CD4-positive, alpha-beta T cell treated with Interleukin-4 for 1 hour (primary cell): ENCODE measurements around the gene TLE4.

Experiments used
- DNase-seq, 2 donors: peaks; one replicate each; pipeline ENCODE4 v3.0.0-alpha.2; 2020 to 2022

TLE4 gene

DNA sequence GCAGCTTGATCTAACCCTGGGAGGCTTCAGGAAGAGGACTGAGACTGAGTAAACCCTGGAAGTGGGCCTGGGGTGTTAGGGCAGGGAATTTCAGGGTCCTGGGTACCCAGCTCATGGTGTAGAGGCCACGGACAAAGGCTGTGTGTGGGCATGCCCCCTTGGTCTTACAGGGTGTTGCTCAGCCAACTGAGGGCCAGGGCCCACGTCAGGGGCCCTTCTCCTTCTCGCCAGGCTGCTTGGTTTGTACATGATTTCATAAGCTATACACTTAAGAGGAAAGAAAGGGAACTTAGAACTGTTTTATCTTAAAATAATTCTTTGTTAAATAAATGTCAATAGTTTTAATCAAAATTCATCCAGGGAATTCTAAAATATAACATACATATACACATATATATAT lies 95.4 kb downstream of the TLE4 start:
- no peak for DNase-seq

DNA sequence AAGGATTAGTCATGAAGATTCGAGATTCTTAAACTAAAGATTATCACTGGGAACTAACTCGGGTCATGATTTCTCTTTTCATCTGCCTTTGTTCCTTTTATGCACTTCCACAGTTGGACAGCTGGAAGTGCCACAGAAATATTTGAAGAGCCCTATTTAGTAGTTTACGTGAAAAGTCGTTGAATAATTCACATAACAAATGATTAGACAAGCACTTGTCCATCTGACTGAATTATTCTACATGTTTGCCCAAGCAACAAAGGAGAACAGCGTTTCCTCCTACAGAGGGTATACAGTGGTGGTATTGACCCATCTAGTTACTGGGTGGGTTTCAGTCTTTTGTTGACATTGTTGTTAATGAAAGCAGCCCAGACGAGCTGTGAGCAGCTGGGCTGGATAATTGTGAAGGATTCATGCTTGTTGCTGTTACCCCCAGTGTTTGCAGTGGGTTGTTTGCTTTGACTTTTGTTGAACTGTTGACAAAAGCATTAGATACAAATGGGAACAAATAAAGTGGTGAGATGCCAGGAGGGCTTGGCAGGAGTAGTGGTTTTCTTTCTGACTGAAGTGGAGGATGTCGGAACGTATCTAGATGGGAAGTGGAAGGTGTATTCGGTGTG lies 96.2 kb downstream of the TLE4 start:
- no peak for DNase-seq

DNA sequence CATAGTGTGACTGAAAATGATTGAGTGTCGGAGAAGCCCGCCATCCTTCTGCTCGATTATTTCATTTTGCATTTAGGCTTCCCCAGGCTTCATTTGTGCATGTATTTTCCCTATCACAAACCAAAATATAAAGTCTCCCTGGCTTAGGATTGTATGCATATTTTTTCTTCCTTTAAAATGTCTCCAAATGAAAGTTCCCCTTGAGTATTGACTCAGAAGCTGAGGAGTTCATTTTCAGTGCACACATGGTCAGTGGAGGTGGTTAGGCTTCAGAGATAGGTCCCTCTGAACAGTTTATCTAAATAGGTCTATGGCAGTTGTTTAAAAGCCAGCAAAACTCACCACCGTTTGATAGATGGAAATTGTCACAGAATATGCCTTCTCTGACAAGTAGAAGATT lies 97.2 kb downstream of the TLE4 start:
- no peak for DNase-seq

DNA sequence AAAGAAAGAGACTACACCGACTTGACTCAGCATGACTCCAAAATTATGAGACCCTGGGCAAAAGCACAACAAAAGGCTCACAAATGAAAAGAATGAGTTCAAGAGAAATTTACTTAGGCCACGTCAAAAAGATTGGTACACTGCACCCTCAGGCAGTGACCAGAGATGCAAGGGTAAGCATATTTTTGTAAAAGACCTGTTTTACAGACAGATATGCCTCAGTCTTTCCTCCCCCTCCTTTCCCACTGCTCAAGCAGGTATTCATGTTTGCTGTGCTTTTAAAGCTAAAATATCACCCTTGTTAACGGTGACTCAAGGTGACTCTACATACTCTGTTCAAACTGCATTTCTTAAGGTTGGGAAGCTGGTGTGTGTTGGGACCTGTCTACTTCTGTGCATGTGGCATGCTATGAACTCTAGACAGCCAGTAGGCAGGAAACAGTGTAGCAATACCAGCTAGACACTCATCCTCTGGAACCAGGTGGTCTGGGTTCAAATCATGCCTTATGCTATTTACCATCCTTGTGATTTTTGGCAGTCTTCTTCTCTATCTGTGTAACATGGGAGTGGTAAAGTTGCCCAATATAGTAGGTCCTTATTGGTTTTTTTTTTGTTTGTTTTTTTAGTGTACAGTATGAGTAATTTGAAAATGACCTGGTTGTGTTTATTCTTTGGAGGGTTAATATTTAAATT lies 98.7 kb downstream of the TLE4 start:
- DNase-seq: no peak

DNA sequence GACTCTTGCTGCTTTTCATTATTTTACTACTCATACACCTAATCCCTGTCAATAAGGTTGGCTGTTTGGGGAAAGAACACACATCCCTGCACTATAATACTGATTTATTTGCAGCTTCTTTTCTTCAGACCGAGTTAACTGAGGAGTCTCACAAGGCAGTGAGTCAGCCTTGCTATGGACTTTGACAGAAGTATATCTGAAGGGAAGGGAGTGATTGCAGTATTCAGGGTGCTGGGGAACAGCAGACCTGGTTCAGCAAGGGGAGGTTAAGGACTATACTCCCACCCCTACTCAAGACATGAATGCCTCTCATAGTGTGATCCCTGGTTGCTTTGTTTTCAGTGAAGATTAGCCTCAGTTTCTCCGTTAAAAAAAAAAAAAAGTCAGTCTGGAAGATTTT lies 99.8 kb downstream of the TLE4 start:
- DNase-seq: no peak

DNA sequence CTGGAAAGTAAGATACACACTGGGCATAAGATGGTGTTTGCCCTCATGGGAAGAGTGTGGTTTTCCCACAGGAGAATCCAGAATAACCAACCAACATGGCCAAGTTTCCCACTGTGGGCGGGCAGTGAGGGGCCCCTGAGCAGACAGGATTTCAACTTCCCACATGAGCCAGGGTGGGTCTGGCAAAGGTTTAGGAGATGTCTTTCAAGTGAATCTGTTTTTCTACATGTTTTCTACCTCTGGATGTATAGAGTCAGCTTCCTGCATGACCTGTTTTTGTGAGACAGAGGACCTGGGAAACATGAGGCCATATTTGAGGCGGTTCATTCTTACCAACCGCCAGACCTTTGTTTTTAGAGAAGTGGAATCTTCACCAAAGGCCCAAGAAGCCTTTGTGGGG lies 100.5 kb downstream of the TLE4 start:
- DNase-seq: no peak

DNA sequence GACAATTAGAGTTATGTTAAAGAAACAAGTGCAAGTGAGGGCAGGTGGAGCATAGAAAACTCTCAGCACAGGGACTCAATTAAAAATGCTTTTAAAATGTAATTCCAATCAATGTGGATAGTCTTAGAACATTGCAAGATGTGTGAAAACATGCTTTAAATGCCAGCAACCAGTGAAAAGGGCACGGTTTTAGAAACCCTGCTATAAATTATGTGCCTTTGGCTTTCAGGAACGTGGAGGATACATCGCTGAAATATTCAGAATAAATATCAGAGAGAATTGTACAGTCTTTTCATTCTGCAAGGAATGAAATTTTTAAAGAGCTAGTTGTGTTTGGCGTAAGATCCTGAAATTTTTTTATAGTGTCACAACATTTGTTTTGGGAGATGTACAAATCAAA lies 101.1 kb downstream of the TLE4 start:
- no peak for DNase-seq

DNA sequence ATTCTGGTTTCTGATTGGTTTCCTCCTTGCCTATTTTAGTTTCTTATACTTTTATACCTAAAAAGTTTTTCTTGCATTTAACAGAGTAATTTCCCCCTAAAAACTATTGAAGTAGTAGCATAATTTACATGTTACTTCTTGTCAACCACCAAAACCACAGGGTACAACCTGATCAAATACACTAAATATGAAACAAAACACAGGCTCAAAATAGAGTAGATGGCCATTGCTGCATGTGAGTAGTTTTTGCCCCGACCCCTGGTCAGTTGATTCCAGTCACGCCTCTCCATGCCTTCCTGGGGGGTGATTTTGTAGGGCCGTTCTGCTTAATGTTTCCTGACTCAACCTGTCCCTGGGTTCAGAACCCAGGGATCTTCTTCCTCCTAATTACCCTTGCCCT lies 101.8 kb downstream of the TLE4 start:
- no peak for DNase-seq

DNA sequence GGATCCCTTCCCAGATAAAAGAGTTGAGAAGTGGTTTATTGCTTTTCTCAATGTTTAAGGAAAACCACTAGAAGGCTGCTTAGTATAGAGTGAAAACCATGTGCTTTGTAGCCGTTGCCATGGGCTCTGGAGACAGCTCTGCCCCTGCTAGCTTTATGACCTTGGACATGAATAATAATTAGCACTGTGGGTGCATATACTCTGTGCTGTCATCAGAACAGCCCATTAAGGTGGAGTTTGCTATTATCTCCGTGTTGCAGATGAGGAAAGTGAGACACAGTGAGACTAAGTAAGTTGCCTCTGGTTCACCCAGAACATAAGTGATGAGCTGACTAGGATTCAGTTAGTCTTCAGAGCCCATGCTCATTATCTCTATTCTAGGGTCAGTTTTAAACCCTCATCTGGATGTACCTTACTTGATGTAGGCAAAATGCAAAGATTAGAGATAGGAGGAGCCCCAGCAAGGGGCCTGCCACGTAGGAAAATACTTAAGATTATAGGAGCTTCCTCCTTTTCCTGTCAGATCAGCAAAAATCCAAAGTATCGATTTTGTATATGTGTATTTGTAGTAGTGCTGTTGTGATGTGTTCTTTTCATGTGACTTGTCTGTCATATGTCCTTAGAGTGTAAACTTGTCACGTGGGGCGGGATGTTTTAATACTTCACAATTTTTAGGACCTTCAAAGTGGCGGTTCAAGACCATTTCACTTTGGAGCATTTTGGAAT lies 102.5 kb downstream of the TLE4 start:
- no peak for DNase-seq

DNA sequence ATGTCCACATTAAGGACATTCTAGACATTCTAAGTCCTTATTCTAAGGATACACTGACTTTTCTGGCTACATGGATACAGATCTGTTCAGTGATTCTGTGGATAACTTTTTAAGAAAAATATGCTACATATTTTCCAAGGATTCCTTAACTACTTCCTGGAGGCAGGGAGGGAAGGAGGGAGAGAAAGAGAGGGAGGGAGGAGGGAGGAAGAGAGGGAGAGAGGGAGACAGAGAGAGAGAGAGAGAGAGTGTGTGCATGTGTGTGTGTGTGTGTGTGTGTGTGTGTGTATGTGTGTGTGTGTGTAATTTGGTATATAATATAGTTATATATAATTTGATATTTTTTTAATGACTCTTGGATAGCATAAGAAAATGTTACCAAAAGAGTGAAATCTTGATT lies 109.8 kb downstream of the TLE4 start:
- DNase-seq: no peak

DNA sequence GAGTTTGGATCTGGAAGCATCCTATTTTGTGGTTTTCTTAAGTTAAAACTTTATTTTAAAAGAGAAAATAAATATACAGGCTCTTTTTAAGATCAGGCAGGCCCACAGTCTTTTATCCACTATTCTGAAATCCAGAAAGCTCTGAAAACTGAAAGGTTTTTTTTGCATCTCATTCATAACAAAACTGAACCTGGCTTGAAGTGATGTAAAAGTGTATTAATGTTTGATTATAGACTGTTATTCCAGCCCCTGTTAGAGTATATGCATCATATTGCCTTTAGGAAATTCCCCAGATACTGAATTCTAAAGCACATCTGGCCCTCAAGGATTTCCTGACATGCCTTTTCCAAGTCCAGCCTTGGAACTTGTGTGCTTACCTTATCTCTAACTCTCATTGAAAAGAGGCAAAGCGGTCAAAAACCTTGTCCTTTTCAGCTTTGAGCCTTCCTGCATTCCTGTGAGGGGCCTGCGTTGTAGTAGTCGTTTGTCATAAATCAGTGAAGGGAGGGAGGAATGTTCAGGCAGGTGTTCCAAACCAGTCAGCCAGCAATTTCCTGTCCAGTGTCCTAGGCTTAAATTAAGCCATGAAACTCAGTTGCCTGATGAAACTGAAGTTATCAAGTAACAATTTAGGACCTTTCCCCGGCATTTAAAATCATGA lies 110.4 kb downstream of the TLE4 start:
- no peak for DNase-seq

DNA sequence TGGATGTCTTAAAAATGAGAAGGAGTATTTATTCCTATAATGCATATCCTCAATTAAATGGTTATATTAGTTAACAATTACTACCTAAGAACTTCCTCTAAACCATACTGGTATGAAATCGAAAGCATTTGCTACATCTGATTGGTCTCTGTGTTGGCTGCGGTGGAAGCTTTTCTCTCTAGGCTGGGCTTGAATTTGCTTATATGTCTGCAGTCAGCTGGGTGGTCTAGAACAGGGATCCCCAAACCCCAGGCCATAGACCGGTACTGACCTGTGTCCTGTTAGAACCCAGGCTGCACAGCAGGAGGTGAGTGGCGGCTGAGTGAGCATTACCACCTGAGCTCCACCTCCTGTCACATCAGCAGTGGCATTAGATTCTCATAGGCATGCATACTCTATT lies 112.3 kb downstream of the TLE4 start:
- DNase-seq: no peak

DNA sequence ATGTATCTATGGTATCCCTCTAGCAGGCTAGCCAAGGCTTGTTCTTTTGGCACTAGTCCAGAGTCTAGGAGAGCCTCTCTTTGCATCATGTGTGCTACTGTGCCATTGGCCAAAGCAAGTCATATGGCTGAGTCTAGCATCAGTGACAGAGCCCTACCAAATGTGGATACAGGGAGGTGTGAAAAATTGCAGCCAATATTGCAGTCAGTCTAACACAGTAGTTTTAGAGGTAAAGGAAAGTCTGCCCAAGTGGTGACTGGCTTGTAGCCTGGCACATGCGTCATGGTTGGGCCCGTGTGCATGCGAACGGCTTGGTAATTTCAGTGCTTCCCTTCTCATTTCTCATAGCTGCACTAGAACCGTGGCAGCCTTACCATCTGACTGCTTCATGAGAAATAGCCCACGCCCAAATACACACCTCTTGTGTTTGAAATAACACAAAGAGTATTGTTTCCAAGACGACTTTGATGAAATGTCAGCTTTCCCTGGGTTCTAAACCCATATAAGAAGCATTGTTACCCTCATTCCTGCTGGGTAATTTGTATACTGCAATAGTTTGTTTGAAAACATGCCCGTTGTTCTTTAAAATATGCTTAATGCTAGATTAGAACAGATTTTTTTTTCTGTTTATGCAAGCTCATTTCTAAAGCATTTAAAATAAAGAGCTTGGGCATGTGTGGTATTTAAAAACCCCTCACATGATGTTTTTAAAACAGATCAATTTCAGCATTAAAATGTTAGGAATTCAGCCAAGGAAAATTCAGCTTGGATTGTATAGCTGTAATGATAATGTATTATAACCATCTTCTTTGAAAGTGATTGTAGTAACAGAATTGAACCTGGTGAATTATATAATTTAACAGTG lies 113.2 kb downstream of the TLE4 start:
- DNase-seq: no peak

DNA sequence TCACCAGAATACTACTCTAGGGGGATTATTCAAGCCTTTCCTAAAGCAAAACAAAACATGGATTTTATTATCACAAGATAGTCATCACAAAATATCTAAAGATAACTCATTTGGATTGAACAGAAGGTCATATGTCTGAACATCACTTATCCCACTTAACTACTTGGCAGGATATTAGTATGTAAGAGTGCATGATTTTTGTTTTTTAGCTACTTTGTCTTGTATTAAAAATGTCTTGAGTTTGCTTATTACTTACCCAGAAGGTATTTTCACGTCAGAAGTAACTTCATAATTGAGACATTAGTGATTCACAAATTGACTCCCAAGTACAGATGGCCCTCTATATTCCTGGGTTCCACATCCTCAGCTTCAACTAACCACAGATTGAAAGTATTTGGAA lies 113.8 kb downstream of the TLE4 start:
- DNase-seq: no peak

DNA sequence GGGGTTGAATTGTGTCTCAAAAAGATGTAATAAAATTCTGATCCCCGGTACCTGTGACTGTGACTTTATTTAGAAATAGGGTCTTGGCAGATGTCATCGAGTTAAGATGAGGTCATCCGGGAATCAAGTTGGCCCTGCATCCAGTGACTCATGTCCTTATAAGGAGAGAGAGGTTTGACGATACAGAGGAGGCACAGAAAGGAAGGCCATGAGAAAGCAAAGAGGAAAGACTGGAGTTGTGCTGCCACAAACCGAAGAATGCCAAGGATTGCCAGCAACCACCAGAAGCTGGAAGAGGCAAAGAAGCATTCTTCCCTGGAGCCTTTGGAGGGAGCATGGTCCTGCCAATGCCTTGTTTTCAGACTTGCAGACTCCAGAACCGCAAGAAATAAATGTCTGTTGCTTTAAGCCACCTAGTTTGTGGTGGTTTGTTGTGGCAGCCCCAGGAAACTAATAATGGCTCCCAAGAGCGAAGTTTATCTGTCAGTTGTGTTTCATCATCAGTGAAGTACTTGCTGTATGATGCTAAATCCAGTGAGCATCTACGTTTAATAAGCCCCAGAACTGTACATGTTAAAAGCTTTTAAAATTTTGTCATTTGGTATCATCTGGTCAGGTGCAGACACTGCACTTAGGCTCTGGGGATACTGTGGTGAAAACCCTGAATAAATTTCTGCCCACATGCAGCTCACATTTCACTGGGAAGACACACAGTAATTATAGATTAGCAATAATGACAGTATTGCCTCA lies 114.8 kb downstream of the TLE4 start:
- no peak for DNase-seq

DNA sequence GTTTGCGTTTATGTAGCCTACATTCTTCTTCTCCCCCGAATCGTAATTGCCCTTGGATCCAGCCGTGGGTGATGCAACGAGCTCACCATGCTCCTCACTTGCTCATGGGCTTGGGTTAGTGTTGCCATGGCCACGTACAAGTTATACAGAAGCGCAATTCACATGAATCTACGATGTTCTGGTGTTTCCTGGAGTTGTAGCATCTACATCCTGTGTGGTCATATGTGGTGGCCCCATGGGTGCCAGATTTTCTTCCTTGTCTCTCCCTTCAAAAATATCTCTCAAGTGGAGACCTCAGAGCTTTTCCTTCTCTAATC lies 115.3 kb downstream of the TLE4 start:
- DNase-seq: peak; percentile 51 to 55

DNA sequence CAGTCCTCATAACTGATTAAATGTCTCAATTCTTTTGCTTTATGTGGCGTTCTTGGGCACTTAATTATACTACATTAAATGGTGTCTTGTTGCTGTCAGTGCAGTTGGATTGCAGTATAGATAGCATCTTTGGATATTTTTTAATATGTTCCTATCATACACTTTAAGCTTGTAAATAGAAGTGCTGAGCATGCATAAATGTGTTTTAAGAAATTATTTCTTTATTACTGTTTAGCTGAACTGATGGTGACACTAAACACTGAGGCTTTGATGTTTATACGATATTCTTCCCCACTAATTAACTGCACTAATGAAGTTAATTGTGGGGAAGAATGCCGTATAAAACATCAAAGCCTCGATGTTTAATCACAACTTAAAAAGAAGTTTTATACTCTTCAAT lies 116.6 kb downstream of the TLE4 start:
- no peak for DNase-seq

DNA sequence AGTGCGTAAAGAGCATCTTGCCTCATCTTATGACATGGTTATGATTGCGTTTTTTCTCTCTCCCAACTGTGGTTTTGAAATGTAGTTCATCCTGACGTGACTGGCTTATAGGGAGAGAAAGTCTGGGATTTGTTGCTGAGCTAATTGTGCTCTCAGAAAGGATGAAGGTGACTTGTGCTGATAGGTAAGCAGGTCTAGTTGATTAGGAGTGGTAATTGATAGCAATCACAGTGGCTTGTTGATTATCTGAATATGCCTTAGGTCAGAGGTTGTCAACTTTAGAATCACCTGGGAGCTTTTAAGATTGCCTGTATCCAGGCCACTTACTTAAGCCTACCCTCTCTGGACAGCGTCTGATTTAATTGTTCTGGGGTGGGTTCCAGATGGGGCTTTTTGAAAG lies 117.8 kb downstream of the TLE4 start:
- DNase-seq: no peak

DNA sequence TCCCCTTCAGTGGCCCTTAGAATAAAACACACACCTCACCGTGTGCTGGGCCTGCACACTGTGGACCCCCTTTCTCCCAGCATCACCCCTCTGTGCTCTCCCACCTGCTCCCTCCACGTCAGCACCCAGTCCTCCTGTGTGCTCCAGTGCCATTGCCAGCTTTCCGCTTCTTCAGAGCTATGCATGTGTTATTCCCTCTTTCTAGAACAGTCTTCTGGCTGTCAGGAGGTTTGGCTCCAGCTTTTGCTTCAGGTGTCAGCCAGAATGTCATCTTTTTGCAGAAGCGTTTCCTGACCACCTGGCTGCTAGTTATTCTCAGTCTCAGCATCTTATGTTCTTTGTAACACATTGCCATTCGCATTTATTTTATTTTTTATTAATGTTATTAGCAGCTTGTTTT lies 119.7 kb downstream of the TLE4 start:
- DNase-seq: no peak

DNA sequence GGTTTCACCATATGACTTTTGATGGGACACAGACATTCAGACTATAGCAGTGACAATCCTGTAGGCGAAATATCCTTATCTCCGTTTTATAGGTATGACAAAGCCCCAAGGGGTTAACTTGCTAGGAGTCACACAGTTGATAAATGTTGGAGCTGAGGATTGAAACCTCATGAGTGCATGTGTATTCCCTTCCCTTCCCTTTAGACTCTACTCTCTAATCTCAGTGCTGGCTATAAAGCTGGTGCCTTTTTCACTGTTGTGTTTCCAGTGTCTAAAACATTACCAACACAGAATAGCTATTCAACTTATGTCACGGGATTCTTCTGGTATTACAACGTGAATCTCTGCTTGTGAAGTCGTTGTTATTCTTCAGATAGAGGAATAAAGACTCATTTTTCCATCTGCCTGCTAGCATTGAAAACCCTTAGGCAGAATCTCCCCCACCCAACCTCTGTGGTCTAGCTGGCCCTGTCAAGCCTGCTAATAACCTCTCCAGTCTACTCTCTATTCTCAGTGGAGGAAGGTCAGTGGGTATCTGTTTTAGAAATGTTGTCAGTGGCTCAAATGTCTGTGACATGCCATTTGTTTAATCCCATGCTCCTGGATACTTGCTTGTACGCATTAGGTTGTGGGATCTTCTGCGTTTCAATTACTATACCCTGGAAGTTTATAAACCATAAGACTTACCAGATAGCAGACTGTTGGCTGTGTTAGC lies 121.2 kb downstream of the TLE4 start:
- no peak for DNase-seq

DNA sequence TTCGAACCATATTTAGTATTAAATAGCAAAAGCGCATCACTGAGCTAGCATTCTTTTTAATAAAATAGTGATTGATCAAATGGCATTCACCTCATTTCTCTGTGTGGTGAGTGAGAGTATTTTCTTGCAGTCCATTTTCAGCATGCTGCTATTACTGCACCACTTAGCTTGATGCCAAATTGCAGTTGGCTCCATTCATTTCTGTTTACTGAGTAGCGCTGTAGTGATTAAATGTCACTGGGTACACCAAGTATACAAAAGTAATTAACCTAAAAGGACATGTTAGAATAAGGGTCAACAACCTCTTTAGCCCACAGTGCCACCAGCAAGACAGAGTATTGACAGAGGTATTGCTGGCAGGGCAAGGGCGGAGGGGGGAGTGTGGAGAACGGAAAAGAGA lies 122.0 kb downstream of the TLE4 start:
- DNase-seq: no peak

DNA sequence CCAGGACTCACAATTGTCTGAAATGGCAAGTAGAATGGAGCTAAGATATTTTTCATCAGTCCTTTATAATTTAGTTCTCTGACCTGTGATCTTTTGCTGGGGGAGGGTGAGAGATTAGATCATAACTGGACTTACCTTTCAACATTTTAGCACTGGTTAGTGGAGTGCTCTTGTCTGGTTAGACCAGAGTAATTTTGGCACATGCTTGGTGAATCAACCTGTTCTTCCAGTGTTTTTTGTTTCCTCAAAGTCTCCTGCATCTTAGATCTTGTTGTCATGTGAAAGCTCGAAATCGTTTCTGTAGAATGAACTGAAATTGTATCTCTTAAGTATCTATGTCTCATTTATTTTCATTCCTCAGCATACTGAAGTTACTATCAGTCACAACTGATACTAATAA lies 122.4 kb downstream of the TLE4 start:
- no peak for DNase-seq
